Anterior cingulate cortex (tissue), 58 donors: ENCODE results near the gene EPHA1.

Experiments used
- DNase-seq, 58 donors: peaks; one replicate each; lab custom pipeline; 2025; lab: John Stamatoyannopoulos, UW

Gene EPHA1

DNA sequence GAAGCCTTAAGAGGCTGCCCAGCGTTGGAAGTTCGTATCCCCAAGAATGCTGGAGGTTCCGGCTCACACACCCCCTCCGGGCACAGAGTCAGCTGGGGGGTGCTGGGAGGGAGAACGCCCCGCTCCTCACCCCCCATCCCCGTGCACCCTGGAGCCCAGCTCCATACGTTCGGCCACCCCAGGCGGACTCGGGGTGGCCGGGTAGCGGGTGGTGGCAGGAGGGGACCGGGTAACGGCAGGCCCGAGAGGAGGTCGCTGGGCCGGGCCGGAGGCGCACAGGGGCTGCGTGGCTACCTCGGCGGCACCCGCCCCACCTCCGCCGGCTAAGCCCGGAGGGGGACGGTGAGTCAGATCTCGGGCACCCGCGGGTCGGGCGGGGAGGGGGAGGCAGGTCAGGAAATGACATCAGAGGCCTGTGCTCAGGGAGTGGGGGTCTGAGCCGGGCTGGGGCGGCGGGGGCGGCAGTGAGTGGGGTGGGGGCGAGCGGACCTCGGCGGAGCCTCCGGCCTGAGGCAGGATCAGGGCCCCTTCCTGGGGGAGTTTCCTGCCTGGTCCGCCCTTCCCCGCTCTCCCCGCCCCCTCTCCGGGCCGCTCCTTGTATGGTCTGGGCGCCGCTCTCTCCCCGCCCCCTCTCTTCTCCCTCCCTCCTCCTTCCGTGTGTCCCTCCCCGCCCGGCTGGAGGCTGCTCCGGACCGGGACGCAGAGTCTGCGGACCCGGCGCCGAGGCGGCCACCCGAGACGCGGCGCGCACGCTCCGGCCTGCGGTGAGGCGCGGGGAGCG lies 27.8 kb downstream of the EPHA1 start, which contains the start of gene ZYX:
Gene ZYX (plus strand): TSS at position 700 of the 781 bp plus-strand sequence. CDS start 227 bp downstream, outside the sequence.
- DNase-seq = peak in 56 of 58 donors; percentile 52 to 95 (median 81)

- peak in 57 of 58 donors; percentile 47 to 92 (median 75) for DNase-seq
Observed at GRCh38 chr7:143380260-143380645, 28.4 kb downstream of the EPHA1 start.

GRCh38 chr7:143379611-143380259 lies 28.9 kb downstream of the EPHA1 start:
- peak in 2 of 58 donors; percentile 65 to 71 for DNase-seq

- DNase-seq = no peak
Observed at GRCh38 chr7:143376396-143376795, 32.3 kb downstream of the EPHA1 start.

- peak in 3 of 58 donors; percentile 17 to 45 (median 20) for DNase-seq
Observed at GRCh38 chr7:143375298-143376034, 33.2 kb downstream of the EPHA1 start.

GRCh38 chr7:143374561-143374960 lies 34.1 kb downstream of the EPHA1 start:
- no peak for DNase-seq

- DNase-seq = no peak
Observed at GRCh38 chr7:143373255-143373794, 35.3 kb downstream of the EPHA1 start.

- DNase-seq = peak in 52 of 58 donors; percentile 18 to 91 (median 72)
Observed at GRCh38 chr7:143372070-143372469, 36.6 kb downstream of the EPHA1 start.

DNA sequence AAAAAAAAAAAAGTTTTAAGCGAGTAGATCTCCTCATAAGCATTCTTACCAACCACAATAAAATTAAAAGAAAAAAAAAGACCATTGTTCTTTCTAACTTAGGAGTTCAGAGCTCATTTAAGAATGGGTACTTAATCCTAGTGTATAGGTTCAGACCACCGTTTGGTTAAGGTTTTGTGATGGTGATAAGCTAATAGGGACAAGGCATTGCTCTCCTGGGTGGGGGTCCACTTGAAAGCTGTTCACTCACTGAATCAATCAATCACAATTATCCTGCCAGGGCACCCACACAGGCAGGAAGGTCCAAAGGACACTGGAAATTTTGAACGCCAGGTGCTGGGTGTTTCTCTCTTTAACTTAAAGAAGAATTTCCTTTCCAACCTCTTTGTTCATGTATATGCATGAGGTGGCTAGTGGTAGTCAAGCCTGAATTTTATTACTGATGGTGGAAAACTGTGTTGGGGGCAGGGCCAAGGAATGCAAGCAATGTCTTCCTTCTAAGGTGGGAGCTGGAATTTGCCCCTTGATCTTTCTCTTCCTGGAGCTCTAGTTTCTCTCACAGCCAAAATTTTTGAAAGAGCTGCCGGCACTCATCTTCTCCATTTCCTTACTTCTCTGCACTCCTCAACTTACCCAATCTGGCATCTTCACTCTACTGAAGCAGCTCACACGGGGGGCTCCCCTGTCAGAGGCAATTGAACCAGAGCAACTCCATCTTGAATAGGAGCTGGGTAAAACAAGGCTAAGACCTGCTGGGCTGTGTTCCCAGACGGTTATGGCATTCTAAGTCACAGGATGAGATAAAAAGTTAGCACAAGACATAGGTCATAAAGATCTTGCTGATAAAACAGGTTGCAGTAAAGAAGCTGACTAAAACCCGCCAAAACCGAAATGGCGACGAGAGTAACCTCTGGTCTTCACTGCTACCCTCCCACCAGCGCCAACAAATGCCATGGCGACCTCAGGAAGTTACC lies 38.7 kb downstream of the EPHA1 start:
- DNase-seq = no peak

DNA sequence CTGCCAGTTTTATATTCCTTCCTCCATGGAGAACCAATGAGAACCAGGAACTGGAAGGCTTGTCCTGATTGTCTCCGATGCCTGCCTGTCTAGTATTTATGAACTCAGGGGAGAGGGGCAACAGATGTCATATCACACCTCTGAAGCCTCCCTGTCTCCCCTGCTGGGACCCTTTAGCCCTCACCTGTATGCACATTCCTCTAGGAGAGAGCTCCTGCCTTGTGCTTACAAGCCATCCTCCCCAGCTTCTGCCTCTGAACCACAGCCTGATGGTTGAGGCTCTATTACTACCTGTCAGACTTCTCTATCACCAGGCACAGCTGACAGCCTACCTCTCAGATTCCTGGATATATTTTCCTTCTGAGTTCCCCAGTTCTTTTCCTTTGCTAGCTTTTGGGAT lies 40.3 kb downstream of the EPHA1 start:
- no peak for DNase-seq

- no peak for DNase-seq
Observed at GRCh38 chr7:143367972-143368371, 40.7 kb downstream of the EPHA1 start.

DNA sequence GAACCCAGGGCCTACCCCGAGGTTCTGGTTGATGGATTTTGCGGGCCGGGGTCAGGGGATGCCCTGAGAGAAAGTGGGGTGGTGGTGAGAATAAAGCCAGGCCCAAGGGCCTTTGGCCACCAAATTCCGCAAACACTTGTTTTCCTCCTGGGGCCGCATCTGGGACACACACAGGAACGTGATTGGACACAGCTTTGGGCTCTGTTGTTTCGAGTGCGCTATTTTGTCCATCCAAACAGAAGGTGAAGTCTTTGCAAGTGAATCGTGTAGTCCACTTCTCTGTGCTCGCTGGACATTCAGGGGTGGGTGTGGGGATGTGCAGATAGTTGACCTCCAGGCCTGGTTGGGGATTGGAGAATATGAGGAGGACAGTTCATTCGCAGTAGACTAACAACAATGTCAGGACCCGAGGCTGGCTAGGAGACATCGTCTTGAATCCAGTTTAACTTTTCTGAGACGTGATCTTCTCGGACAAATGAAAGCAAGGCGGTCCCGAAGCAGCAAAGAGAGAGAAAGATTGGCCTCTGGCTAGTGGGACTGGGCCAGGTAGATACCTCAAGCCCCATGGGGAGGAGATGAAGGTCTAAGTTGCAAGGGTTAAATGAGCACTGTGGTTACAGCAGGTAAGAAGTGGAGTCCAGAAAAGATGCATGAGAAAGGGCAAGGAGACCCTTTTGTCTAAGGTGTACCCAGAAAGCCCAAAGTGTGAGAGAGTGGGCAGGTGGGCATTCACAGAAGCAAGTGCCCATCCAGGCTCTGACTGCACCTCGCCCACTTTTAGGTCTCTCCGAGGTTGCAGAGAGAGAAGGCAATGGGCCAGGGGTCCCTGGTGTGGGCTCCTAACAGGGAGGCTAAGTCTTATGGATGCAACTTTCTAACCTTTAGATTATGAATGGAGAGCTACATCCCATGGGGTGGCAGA lies 45.4 kb downstream of the EPHA1 start:
- peak in 6 of 58 donors; percentile 27 to 58 (median 48) for DNase-seq

GRCh38 chr7:143362131-143363015 lies 46.3 kb downstream of the EPHA1 start, which contains the start of gene FAM131B:
Gene FAM131B (minus strand): TSS chr7:143362713. CDS start chr7:143362603, 110 bp downstream.
- DNase-seq = peak in 32 of 58 donors; percentile 28 to 71 (median 55)

DNA sequence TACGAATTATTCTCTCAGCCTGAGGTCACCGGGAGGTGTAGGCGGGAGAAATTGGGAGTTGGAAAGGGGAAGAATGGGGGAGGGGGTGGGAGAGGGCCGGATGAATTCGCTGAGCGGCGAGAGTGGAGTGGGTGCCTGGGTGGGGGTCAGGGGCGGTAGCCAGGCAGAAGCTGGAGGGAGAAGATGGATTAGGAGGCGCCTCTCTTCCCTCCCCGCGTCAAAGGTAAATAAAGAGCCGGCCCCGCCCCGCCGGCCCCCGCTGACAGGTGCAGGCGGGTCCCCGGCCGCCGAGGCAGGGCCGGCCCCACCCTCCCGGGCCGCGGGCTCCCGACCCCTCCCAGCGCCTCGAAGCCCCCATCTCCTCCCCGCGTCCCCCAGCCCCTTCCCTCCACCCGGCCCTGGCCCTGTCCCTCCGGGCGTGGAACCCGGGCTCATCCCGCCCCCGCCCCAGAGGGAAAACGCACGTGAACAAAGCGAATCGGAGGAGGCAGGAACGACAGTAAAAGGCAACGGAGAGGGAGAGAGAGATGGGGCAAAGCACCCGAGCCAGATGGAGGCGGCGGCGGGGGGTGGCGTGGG lies 47.0 kb downstream of the EPHA1 start:
- DNase-seq = peak in 7 of 58 donors; percentile 23 to 72 (median 46)

- peak in 25 of 58 donors; percentile 16 to 68 (median 42) for DNase-seq
Observed at GRCh38 chr7:143360788-143361551, 47.7 kb downstream of the EPHA1 start.

- no peak for DNase-seq
Observed at GRCh38 chr7:143359771-143360353, 48.8 kb downstream of the EPHA1 start.
